IMR-90 (cell line): ENCODE measurements around the gene KIAA1328. TPM values are rescaled to one million over a fixed set of nuclear protein-coding genes. Genes with fewer than 3 reads are reported as not detected.

Experiments used
- ATAC-seq: fragments of 200-7000 bp; cut with Tn5 transposase; 2 replicates; pipeline ENCODE4 v1.9.1; 2020; ENCODE audit warnings: low read depth, mild to moderate bottlenecking, moderate library complexity
- BruUV-seq: library from RNA; stranded (reverse); fragments of 400-500 nt; replicated peaks from 2 replicates; lab custom pipeline; 2021; lab: Mats Ljungman, UMichigan
- CTCF ChIA-PET: fragments of 300-600 bp; formaldehyde crosslinking; extraction: SDS; loops from one replicate; lab custom pipeline; 2021; ENCODE audit warnings: antibody characterized with exemption; lab: Yijun Ruan, JAX
- POLR2A ChIA-PET: fragments of 300-600 bp; sonication (Branson Sonifier 250); formaldehyde crosslinking; loops from one replicate; lab custom pipeline; 2022; ENCODE audit warnings: antibody characterized with exemption; ENCODE audit not compliant: unreplicated experiment; lab: Charles Lee
- DNase-seq: peaks from one replicate; pipeline ENCODE4 v3.0.0; 2013
- H2AFZ ChIP-seq: replicated peaks from 2 replicates; pipeline ENCODE3; 2013; ENCODE audit warnings: low read length, mild to moderate bottlenecking; ENCODE audit not compliant: poor library complexity
- H2AK5ac ChIP-seq: 2 replicates; pipeline ENCODE4 v1.6.1; 2013; ENCODE audit warnings: low read depth, low read length, inconsistent platforms
- H2AK9ac ChIP-seq: replicated peaks from 2 replicates; pipeline ENCODE3; 2013; ENCODE audit warnings: mild to moderate bottlenecking, low read depth, low read length, moderate library complexity; ENCODE audit not compliant: poor library complexity
- H2BK120ac ChIP-seq: 2 replicates; pipeline ENCODE4 v1.6.1; 2013; ENCODE audit warnings: low read depth, low read length, inconsistent platforms
- H2BK15ac ChIP-seq: 3 replicates; pipeline ENCODE4 v1.6.1; 2013; ENCODE audit warnings: low read depth, low read length, inconsistent platforms
- H2BK20ac ChIP-seq: 2 replicates; pipeline ENCODE4 v1.6.1; 2013; ENCODE audit warnings: low read depth, mild to moderate bottlenecking, inconsistent platforms, low read length, moderate library complexity
- H2BK5ac ChIP-seq: 2 replicates; pipeline ENCODE4 v1.6.1; 2013; ENCODE audit warnings: mild to moderate bottlenecking, low read depth, low read length, inconsistent platforms; ENCODE audit not compliant: poor library complexity, severe bottlenecking
- H3K14ac ChIP-seq: replicated peaks from 2 replicates; pipeline ENCODE4 v1.6.1; 2013; ENCODE audit warnings: low read depth, low read length, inconsistent platforms
- H3K18ac ChIP-seq: 2 replicates; pipeline ENCODE4 v1.6.1; 2013; ENCODE audit warnings: low read depth, low read length, control low read depth
- H3K23ac ChIP-seq: 2 replicates; pipeline ENCODE4 v1.6.1; 2013; ENCODE audit warnings: low read depth, low read length, inconsistent platforms
- H3K27ac ChIP-seq: 2 replicates; pipeline ENCODE4 v1.5.1; 2013; ENCODE audit warnings: mild to moderate bottlenecking, control low read depth, low read length; ENCODE audit not compliant: insufficient read depth
- H3K27me3 ChIP-seq: 2 replicates; pipeline ENCODE4 v1.6.1; 2013; ENCODE audit warnings: low read length; ENCODE audit not compliant: control insufficient read depth, insufficient read depth
- H3K36me3 ChIP-seq: 2 replicates; pipeline ENCODE4 v1.6.1; 2013; ENCODE audit warnings: low read length, mixed read lengths; ENCODE audit not compliant: control insufficient read depth, insufficient read depth
- H3K4ac ChIP-seq: 2 replicates; pipeline ENCODE4 v1.6.1; 2013; ENCODE audit warnings: low read depth, low read length, inconsistent platforms
- H3K4me1 ChIP-seq: 2 replicates; pipeline ENCODE4 v1.6.1; 2013; ENCODE audit warnings: low read length, mixed read lengths; ENCODE audit not compliant: control insufficient read depth, insufficient read depth
- H3K4me2 ChIP-seq: 2 replicates; pipeline ENCODE4 v1.6.1; 2013; ENCODE audit warnings: low read depth, mild to moderate bottlenecking, control low read depth, low read length, moderate library complexity
- H3K4me3 ChIP-seq: 2 replicates; pipeline ENCODE4 v1.5.1; 2013; ENCODE audit warnings: low read depth, mild to moderate bottlenecking, control low read depth, low read length, moderate library complexity; ENCODE audit not compliant: insufficient read depth
- H3K56ac ChIP-seq: 2 replicates; pipeline ENCODE4 v1.6.1; 2013; ENCODE audit warnings: low read length, inconsistent platforms; ENCODE audit not compliant: insufficient read depth; ENCODE audit errors: extremely low read depth
- H3K79me1 ChIP-seq, 2 experiments: 2 replicates each; pipeline ENCODE4 v1.6.1; 2013; ENCODE audit warnings: low read length in 2 of 2, inconsistent platforms in 1 of 2, low read depth in 1 of 2
- H3K9ac ChIP-seq: 2 replicates; pipeline ENCODE4 v1.6.1; 2013; ENCODE audit warnings: low read depth, low read length, control low read depth
- H3K9me1 ChIP-seq: 2 replicates; pipeline ENCODE4 v1.6.1; 2013; ENCODE audit warnings: low read length, inconsistent platforms; ENCODE audit not compliant: insufficient read depth
- H3K9me3 ChIP-seq: 2 replicates; pipeline ENCODE4 v1.6.1; 2013; ENCODE audit warnings: low read length; ENCODE audit not compliant: control insufficient read depth, insufficient read depth
- H4K20me1 ChIP-seq: 2 replicates; pipeline ENCODE4 v1.6.1; 2013; ENCODE audit warnings: low read length, inconsistent platforms; ENCODE audit not compliant: insufficient read depth
- H4K5ac ChIP-seq: 2 replicates; pipeline ENCODE4 v1.6.1; 2013; ENCODE audit warnings: mild to moderate bottlenecking, low read depth, low read length, control low read depth
- H4K8ac ChIP-seq, 2 experiments: 2 replicates each; pipeline ENCODE4 v1.6.1; 2013; ENCODE audit warnings: low read depth in 2 of 2, low read length in 2 of 2, control low read depth in 1 of 2, inconsistent platforms in 1 of 2
- H4K91ac ChIP-seq: 2 replicates; pipeline ENCODE4 v1.6.1; 2013; ENCODE audit warnings: low read depth, low read length, inconsistent platforms; ENCODE audit not compliant: insufficient read depth
- BHLHE40 ChIP-seq: fragments of 150-350 bp; IDR thresholded peaks from 2 replicates; pipeline ENCODE4 v1.6.1; 2016; ENCODE audit warnings: mild to moderate bottlenecking, low read depth, low read length
- CEBPB ChIP-seq: IDR thresholded peaks from 2 replicates; pipeline ENCODE4 v1.6.1; 2012; ENCODE audit warnings: low read depth, low read length, improper control_type of control experiment
- FOS ChIP-seq: fragments of 150-350 bp; IDR thresholded peaks from 2 replicates; pipeline ENCODE4 v1.6.1; 2016; ENCODE audit warnings: low read depth, low read length
- MAZ ChIP-seq: IDR thresholded peaks from 2 replicates; pipeline ENCODE4 v1.6.1; 2012; ENCODE audit warnings: low read depth, mild to moderate bottlenecking, low read length, improper control_type of control experiment, moderate library complexity, borderline replicate concordance
- WGBS, 2 experiments: methylation state at CpG; one replicate each; pipeline versions ENCODE4 v1.1.5 to v1.1.7; 2013; ENCODE audit warnings: missing lambda C conversion rate in 2 of 2; ENCODE audit not compliant: insufficient read length in 1 of 2; ENCODE audit errors: extremely low coverage in 2 of 2; 5-methylcytosine and 5-hydroxymethylcytosine counted together
- dilution Hi-C: fragments of 300-500 bp; cut with HindIII; formaldehyde crosslinking; loops from one replicate; pipeline ENCODE4 v1.14.3; 2018; ENCODE audit warnings: low sequenced_read_pairs; ENCODE audit not compliant: unreplicated experiment
- in situ Hi-C: fragments of 300-500 bp; cut with MboI; formaldehyde crosslinking; loops from 3 replicates; pipeline ENCODE4 v1.14.3; 2019; ENCODE audit warnings: low sequenced_read_pairs, inconsistent platforms, mixed read lengths
- intact Hi-C: fragments of 100-400 bp; cut with micrococcal nuclease; formaldehyde crosslinking; loops from 2 replicates; pipeline ENCODE4 v1.10.0; 2022
- polyA plus RNA-seq, 3 experiments: library from polyadenylated mRNA; depleted of rRNA; stranded (reverse); fragments of >200 nt; gene quantifications; 2 replicates each; pipeline ENCODE4 v1.2.3, GENCODE V29; 2012; ENCODE audit warnings: low replicate concordance in 1 of 3
- total RNA-seq: library from RNA; depleted of rRNA; stranded (reverse); fragments of >200 nt; gene quantifications from 2 replicates; pipeline ENCODE4 v1.2.3, GENCODE V29; 2012

KIAA1328 gene
- total and polyA plus RNA-seq, 2 of the 4 experiments (the other 2 are of a cell fraction) = 2.4 to 7.0 TPM

DNA sequence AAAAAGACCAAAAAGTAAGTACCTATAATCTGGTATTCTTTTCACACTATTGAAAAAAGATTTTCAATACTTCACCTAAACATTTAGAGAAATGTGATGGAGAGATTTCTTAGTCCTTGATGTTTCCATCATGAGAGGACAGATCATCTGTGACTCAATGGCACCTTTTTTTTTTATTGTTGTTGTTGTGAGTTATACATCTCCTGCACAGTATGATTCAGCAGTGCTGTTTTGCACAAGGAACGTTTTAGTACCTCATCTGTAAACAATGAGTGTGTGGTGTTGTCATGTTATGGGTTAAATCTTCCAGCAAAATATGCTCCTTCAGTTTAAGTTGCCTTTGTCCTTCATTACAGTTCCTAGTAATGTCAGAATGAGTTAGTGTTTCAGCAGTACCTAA, 2.2 kb downstream of the KIAA1328 start:
- H3K9ac ChIP-seq = no peak overlapping the region
- no peak overlapping the region for H2AK5ac ChIP-seq
- H3K36me3 ChIP-seq = no peaks in the 10 kb centered on the region
- no peak overlapping the region for H3K27ac ChIP-seq
- TF ChIP-seq BHLHE40 = peak; percentile 64; the same call in 1 of the 2 replicates
- TF ChIP-seq MAZ = no peak
- TF ChIP-seq FOS = peak; percentile 33; the same call in 1 of the 2 replicates
- no peak for TF ChIP-seq CEBPB
- peaks cover 20 to 38% of the 10 kb centered on the region in 2 experiments for H3K79me1 ChIP-seq
- peaks cover 3% of the 10 kb centered on the region; the same call in 1 of the 2 replicates for H3K9me1 ChIP-seq
- intact Hi-C loops = no loop called here
- no peak overlapping the region for H2BK20ac ChIP-seq
- no peak overlapping the region for H2BK15ac ChIP-seq
- H3K18ac ChIP-seq = no peak overlapping the region
- no peak overlapping the region for H3K4me3 ChIP-seq
- no TSS peak for BruUV-seq
- H2AFZ ChIP-seq = no peak overlapping the region
- ATAC-seq (no peak), DNase-seq (peak; percentile 63)
- POLR2A ChIA-PET = no interaction called here
- no peak overlapping the region for H4K5ac ChIP-seq
- H4K8ac ChIP-seq = no peak overlapping the region
- no peak overlapping the region for H2BK120ac ChIP-seq
- CTCF ChIA-PET = no interaction called here
- no CpG with 5 or more reads among the region's 1 CpG for WGBS, 2 experiments
- H4K20me1 ChIP-seq = no peaks in the 10 kb centered on the region
- peaks cover 2% of the 10 kb centered on the region; the same call in 1 of the 2 replicates for H3K4me1 ChIP-seq
- no peak overlapping the region; the same call in 1 of the 2 replicates for H3K14ac ChIP-seq
- dilution Hi-C loops = no loop called here
- no peak overlapping the region for H2BK5ac ChIP-seq
- no peak overlapping the region for H3K4me2 ChIP-seq
- H2AK9ac ChIP-seq = no peak overlapping the region
- in situ Hi-C loops = no loop called here
- H4K91ac ChIP-seq = no peak overlapping the region
- H3K56ac ChIP-seq = no peak overlapping the region
- no peaks in the 10 kb centered on the region for H3K9me3 ChIP-seq
- no peak overlapping the region for H3K4ac ChIP-seq
- peak overlapping the region; percentile 35 for H3K23ac ChIP-seq
- no peaks in the 10 kb centered on the region for H3K27me3 ChIP-seq
